VCaP (cell line): ENCODE measurements around the gene MICALL1.
"Not testable (repeated sequence)": the region's sequence is repeated elsewhere in the genome, so short reads cannot be mapped to it uniquely, and the experiment has no call there.

ENCODE experiments used
- H3K27ac ChIP-seq: fragments of 450-650 bp; 2 replicates; pipeline ENCODE4 v1.5.1; 2017
- TF ChIP-seq, protein P1 (sequence below): fragments of 450-650 bp; conservative IDR thresholded peaks from 2 replicates; pipeline ENCODE4 v1.5.1; 2017; ENCODE audit warnings: mild to moderate bottlenecking, moderate library complexity

Gene MICALL1

GRCh38 chr22:37943825-37944198, 37.7 kb downstream of the MICALL1 start:
- TF ChIP-seq, protein P1, sequence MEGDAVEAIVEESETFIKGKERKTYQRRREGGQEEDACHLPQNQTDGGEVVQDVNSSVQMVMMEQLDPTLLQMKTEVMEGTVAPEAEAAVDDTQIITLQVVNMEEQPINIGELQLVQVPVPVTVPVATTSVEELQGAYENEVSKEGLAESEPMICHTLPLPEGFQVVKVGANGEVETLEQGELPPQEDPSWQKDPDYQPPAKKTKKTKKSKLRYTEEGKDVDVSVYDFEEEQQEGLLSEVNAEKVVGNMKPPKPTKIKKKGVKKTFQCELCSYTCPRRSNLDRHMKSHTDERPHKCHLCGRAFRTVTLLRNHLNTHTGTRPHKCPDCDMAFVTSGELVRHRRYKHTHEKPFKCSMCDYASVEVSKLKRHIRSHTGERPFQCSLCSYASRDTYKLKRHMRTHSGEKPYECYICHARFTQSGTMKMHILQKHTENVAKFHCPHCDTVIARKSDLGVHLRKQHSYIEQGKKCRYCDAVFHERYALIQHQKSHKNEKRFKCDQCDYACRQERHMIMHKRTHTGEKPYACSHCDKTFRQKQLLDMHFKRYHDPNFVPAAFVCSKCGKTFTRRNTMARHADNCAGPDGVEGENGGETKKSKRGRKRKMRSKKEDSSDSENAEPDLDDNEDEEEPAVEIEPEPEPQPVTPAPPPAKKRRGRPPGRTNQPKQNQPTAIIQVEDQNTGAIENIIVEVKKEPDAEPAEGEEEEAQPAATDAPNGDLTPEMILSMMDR, result no peak
- peak overlapping the region; percentile 60 for H3K27ac ChIP-seq

GRCh38 chr22:37944423-37944822, 38.3 kb downstream of the MICALL1 start:
- peak overlapping the region; percentile 60 for H3K27ac ChIP-seq

DNA sequence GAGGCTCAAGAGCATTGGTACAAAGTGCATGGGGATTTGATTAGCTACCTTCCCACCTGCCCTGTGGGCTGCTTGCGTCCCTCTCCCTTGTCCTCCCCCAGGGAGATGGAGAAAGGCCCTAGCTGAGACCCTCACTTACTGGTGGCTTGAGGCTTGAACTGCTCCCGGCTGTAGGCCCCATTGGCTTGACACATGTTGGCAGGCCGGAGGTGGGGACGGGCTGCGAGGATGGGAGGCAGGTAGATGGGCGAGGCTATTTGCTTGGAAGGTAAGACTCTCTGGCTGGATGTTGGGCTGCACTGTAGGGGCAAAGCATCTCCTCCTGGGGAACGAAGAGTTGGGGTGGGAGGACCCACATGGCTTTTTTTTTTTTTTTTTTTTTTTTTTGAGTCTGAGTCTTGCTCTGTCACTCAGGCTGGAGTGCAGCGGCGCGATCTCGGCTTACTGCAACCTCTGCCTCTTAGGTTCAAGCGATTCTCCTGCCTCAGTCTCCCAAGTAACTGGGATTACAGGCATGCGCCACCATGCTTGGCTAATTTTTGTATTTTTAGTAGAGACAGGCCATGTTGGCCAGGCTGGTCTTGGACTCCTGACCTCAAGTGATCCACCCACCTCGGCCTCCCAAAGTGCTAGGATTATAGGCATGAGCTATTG, 41.2 kb downstream of the MICALL1 start:
- not testable (repeated sequence) for H3K27ac ChIP-seq

DNA sequence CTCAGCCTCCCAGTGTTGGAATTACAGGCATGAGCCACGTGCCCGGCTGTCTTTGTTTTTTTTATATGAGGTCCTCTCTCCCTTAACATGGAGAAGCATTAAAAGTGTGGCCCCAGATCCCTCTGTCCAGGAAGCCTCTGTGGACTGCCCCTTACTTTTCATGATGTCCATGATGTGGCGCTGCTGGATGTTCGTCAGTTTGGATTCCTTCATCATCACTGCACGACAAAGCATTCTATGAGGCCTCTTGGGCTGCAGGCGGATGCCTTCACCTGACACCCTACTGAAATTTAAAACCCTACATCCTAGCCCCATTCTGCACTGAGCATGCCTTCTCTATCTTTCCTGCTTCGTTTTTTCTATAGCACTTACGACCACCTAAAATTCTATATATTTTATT, 45.2 kb downstream of the MICALL1 start:
- TF ChIP-seq, protein P1, result no peak; the same call in 1 of the 2 replicates

DNA sequence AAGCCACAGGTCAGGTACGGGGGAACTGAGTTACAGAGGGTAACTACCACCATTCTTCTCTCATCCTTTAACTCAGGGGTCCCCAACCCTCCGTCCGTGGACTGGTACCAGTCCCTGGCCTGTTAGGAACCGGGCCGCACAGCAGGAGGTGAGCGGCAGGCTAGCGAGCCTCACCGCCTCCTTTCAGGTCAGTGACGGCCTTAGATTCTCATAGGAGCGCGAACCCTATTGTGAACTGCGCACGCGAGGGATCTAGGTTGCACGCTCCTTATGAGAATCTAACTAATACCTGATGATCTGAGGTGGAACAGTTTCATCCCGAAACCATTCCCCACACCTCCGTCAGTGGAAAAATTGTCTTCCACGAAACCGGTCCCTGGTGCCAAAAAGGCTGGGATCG, 46.5 kb downstream of the MICALL1 start:
- H3K27ac ChIP-seq, result peak overlapping the region; percentile 74; the same call in 1 of the 2 replicates

More for the DNA sequence above, 45.2 kb downstream of the MICALL1 start:
- H3K27ac ChIP-seq, result no peak overlapping the region

DNA sequence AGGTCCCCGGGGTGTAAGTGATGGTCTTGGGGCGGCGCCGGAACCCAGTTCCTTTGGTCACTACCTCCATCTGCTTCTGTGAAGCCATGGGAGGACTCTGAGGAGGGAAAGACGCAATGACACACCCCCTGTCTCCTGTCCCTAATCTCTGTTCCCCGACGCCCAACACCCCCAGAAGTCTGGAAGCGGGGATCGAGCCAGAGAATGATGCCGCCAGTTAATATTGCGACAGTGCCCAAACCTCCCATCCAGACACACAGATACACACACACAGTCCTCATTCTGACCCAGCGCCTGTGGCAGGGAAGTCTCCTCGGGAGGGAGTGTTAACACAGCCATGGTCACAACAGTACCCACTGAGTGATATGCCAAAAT, 47.0 kb downstream of the MICALL1 start:
- TF ChIP-seq, protein P1, result no peak
- H3K27ac ChIP-seq, result peak overlapping the region; percentile 74; the same call in 1 of the 2 replicates

DNA sequence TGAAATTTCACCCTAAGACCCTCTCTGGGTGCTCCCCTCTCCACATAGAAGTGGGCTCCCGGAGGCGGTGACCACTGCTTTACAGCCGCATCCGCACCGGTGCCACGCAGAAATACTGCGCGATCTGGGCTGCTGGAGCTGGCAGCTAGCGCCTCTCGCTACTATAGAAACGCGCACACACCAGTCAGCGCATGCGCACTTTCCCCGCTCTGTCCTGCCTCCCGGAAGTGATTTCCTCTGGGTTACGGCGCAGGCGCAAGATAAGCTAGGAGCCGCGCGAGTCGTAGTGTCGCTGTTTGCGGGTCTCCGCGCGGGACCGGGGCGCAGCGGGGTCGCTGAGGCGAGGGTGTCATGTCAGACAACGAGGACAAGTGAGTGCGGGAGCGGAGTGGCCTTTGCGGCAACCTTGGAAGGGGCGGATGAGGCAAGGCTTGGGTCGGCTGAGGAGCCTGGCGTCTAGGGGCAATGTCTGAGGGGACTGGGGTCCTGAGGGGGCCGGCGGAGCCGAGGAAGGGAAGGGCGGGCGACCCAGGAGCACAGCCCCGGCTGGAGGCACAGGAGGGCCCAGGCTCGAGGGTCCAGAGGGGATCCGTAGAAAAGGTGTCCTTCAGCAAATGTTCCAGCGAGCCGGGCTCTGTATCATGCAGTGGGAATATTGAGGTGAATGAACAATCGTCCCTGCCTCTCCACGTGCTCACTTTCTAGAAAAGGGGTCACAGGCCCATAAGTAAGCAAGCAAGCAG, 47.5 kb downstream of the MICALL1 start, which contains the start of the genes C22orf23 and POLR2F:
Gene C22orf23, minus strand, starts transcription at position 165 of the 743 bp plus-strand sequence. CDS start 452 bp downstream, outside the sequence.
Gene POLR2F, plus strand, starts transcription at position 263 of the 743 bp plus-strand sequence. Its CDS starts 89 bp downstream, at position 352.
- peak within 1 kb of the TSS; percentile 74; the same call in 1 of the 2 replicates for H3K27ac ChIP-seq
- TF ChIP-seq, protein P1, result no peak; the same call in 1 of the 2 replicates

GRCh38 chr22:37954686-37955085, 48.6 kb downstream of the MICALL1 start:
- peak overlapping the region; percentile 74; the same call in 1 of the 2 replicates for H3K27ac ChIP-seq

DNA sequence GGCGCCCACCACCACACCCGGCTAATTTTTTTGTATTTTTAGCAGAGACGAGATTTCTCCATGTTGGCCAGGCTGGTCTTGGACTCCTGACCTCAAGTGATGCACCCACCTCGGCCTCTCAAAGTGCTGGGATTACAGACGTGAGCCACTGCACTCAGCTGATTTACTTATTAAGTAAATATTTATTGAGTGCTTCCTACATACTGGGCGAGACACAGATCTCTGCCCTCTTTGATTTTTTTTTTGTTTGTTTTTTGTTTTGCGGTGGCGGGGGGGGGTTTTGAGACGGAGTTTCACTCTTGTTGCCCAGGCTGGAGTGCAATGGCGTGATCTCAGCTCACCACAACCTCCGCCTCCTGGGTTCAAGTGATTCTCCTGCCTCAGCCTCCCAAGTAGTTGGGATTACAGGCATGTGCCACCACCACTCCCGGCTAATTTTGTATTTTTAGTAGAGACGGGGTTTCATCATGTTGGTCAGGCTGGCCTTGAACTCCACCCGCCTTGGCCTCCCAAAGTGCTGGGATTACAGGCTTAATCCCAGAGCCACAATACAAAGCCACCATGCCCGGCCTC, 49.8 kb downstream of the MICALL1 start:
- not testable (repeated sequence) for H3K27ac ChIP-seq

More at GRCh38 chr22:37954686-37955085, 48.6 kb downstream of the MICALL1 start:
- TF ChIP-seq, protein P1, result no peak
